Duodenal mucosa (tissue), 2 donors: Measurements from ENCODE around the gene LSM5.

Source experiments
- H3K27ac ChIP-seq: one replicate; pipeline ENCODE4 v1.7.0; 2013; ENCODE audit warnings: low read depth, low read length
- H3K27me3 ChIP-seq, 2 donors: one replicate each; pipeline ENCODE4 v1.7.0; 2013; ENCODE audit warnings: low read length in 2 of 2, control low read depth in 1 of 2; ENCODE audit not compliant: insufficient read depth in 2 of 2, control insufficient read depth in 1 of 2
- H3K36me3 ChIP-seq, 2 donors: one replicate each; pipeline ENCODE4 v1.7.0; 2013; ENCODE audit warnings: low read length in 2 of 2, control low read depth in 1 of 2; ENCODE audit not compliant: insufficient read depth in 2 of 2, control insufficient read depth in 1 of 2
- H3K4me1 ChIP-seq, 2 donors: one replicate each; pipeline ENCODE4 v1.7.0; 2013; ENCODE audit warnings: low read length in 2 of 2, control low read depth in 1 of 2; ENCODE audit not compliant: insufficient read depth in 2 of 2, control insufficient read depth in 1 of 2
- H3K4me3 ChIP-seq, 2 donors: one replicate each; pipeline ENCODE4 v1.7.0; 2013; ENCODE audit warnings: low read length in 2 of 2, low read depth in 1 of 2
- H3K9ac ChIP-seq, 2 donors: one replicate each; pipeline ENCODE4 v1.7.0; 2013; ENCODE audit warnings: low read length in 2 of 2, low read depth in 1 of 2
- H3K9me3 ChIP-seq, 2 donors: one replicate each; pipeline ENCODE4 v1.7.0; 2013; ENCODE audit warnings: low read length in 2 of 2, control low read depth in 1 of 2; ENCODE audit not compliant: control insufficient read depth in 1 of 2

The LSM5 gene

DNA sequence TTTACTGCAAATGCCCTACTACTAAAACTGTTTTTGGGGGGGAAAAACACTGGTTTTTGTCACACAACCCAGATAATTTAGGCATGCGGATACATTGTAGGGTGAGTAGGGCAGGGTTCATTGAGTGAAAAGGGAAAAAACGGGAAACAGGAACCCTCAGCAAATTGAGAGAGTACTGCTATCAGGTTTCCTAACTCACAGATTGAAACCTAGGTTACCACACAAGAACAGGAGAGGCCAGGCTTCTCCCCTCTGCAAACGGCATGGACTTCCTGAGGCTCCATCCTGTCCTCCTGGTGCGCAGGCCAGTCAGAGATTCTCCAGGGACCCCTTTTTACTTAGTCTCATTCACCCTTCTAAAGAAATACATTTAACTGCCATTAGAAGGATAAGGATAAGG is 35.7 kb upstream of the LSM5 start:
- Histone ChIP-seq H3K27ac (no peak overlapping the region), H3K4me1 (peaks cover 0 to 6% of the 10 kb centered on the region in 2 donors), H3K36me3 (peaks cover 0 to 3% of the 10 kb centered on the region in 2 donors), H3K9me3 (no peaks in the 10 kb centered on the region), H3K4me3 (no peak overlapping the region), H3K9ac (no peak overlapping the region), H3K27me3 (no peaks in the 10 kb centered on the region)

DNA sequence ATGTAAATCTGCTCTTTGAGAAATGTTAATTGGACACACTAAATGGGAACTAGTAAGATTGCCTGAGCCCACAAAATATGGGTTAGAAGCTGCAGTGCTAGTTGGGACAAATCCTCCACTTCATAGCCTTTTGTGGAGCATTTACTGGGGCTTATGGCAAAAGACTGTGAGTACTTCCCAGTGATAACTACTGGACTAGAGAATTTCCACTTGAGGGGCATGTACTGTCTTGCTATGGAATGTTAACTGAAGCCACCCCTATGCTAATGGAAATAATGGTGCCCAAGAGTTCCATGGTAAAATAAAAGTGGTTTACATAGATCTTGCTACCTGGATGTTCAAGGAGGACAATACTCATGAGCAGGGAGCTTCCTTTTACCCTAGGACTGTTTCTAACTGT is 34.5 kb upstream of the LSM5 start:
- H3K27me3 ChIP-seq: no peaks in the 10 kb centered on the region
- no peak overlapping the region for H3K27ac ChIP-seq
- H3K4me1 ChIP-seq: peaks cover 0 to 6% of the 10 kb centered on the region in 2 donors
- no peak overlapping the region for H3K4me3 ChIP-seq
- no peak overlapping the region for H3K9ac ChIP-seq
- H3K36me3 ChIP-seq: peaks cover 0 to 7% of the 10 kb centered on the region in 2 donors
- H3K9me3 ChIP-seq: peaks cover 9 to 11% of the 10 kb centered on the region in 2 donors

DNA sequence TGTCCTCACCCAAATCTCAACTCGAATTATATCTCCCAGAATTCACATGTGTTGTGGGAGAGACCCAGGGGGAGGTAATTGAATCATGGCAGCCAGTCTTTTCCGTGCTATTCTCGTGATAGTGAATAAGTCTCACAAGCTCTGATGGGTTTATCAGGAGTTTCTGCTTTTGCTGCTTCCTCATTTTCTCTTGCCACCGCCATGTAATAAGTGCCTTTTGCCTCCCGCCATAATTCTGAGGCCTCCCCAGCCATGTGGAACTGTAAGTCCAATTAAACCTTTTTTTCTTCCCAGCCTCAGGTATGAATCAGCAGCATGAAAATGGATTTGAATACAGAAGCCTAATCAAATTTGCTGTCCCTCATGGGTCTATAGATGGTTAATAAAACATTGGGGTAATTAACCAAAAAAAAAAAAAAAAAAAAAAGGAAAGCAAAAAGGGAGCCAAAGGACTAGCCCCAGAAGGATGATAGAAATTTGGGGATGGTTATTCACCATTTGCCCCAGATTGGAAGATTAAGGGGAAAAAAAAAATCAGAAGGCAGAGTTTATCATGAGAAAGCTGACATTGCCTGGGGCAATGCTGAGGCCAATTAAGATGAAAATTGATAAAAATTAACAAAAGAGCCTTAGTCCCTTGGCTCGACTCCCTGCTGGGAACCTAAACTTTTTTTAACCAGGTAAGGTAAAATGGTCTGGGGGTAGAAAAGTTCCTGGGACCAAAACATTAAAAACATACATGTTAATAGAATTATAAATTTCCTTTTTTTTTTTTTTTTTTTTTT is 32.8 kb upstream of the LSM5 start:
- H3K27ac ChIP-seq: no peak overlapping the region
- H3K4me3 ChIP-seq: no peak overlapping the region
- peaks cover 11 to 12% of the 10 kb centered on the region in 2 donors for H3K9me3 ChIP-seq
- H3K4me1 ChIP-seq: peaks cover 0 to 6% of the 10 kb centered on the region in 2 donors
- H3K9ac ChIP-seq: no peak overlapping the region
- H3K36me3 ChIP-seq: peaks cover 0 to 9% of the 10 kb centered on the region in 2 donors
- H3K27me3 ChIP-seq: no peaks in the 10 kb centered on the region

DNA sequence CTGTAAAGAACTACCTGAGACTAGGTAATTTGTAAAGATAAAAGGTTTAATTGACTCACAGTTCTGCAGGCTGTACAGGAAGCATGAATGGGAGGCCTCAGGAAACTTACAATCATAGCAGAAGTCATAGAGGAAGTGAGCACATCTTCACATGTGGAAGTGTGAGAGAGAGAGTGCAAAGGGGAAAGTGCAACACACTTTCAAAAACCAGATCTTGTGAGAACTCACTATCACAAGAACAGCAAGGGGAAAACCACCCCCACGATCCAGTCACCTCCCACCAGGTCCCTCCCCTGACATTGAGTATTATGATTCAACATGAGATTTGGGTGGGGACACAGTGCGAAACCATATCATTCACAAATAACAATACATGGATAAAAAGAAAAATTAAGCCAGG is 29.6 kb upstream of the LSM5 start:
- H3K4me3 ChIP-seq: no peak overlapping the region
- no peak overlapping the region for H3K27ac ChIP-seq
- H3K4me1 ChIP-seq: peaks cover 12 to 18% of the 10 kb centered on the region in 2 donors
- peaks cover 0 to 8% of the 10 kb centered on the region in 2 donors for H3K36me3 ChIP-seq
- peaks cover 12% of the 10 kb centered on the region in 2 donors for H3K9me3 ChIP-seq
- H3K9ac ChIP-seq: no peak overlapping the region
- H3K27me3 ChIP-seq: no peaks in the 10 kb centered on the region

DNA sequence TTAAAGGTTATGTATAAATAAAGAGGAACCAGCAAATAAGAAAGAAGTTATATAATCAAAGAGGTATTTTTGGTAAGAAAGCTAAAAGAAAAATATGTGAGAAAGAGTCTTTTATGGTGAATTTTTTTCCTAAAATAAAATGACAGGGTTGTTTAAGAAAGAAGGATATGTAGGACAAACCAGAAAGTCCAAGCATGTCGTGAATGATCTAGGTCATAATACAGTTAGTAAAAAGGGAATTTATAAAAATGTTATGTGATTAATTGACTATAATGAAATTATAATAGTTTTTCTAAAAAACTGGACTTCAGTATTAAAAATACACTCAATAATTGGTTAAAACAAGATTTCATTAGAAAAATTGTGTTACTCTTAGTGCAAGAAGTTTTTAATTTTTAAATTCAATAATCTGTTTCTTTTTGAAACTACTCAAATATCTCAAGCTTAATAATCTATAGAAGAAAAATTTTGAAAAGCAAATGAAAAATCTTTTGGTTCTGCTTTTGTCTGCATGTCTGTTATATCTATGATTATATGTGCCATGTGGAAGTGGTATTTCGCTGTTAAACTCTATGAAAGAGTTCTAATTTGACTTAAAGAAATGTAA is 28.5 kb upstream of the LSM5 start:
- peaks cover 12% of the 10 kb centered on the region in 2 donors for H3K9me3 ChIP-seq

DNA sequence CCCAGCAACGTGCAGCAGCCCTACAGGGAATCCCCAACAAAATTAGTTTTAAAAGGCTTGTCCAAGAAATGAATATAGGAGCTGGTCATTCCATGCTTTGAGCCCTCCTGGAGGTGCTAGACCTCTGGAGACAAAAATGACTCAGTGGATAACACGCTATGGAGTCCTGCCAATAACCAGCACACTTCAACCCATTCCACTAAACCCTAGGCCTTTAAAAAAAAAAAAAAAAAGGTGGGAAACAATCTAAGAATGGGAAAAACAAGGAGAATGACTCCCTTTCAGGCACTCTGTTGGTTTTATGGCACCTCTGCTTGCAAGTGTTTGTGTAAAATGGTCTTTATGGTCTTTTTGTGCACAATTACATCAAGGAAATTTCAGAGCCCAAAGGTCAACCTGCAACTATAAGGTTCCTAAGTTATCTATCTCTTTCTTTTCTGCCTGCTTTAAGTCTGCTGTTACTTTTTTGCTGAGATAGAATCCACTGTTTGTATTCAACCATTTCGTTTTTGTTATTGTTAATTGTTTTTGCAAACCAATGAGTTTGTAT is 26.4 kb upstream of the LSM5 start:
- Histone ChIP-seq H3K27me3 (no peaks in the 10 kb centered on the region), H3K4me1 (peaks cover 12 to 18% of the 10 kb centered on the region in 2 donors), H3K27ac (peak overlapping the region; percentile 11), H3K9ac (no peak overlapping the region), H3K36me3 (peaks cover 0 to 8% of the 10 kb centered on the region in 2 donors), H3K9me3 (peaks cover 12% of the 10 kb centered on the region in 2 donors), H3K4me3 (no peak overlapping the region)

More for the DNA sequence above, 28.5 kb upstream of the LSM5 start:
- Histone ChIP-seq H3K27me3 (no peaks in the 10 kb centered on the region), H3K27ac (no peak overlapping the region), H3K36me3 (peaks cover 0 to 8% of the 10 kb centered on the region in 2 donors), H3K4me1 (peaks cover 12 to 18% of the 10 kb centered on the region in 2 donors), H3K9ac (no peak overlapping the region), H3K4me3 (no peak overlapping the region)

DNA sequence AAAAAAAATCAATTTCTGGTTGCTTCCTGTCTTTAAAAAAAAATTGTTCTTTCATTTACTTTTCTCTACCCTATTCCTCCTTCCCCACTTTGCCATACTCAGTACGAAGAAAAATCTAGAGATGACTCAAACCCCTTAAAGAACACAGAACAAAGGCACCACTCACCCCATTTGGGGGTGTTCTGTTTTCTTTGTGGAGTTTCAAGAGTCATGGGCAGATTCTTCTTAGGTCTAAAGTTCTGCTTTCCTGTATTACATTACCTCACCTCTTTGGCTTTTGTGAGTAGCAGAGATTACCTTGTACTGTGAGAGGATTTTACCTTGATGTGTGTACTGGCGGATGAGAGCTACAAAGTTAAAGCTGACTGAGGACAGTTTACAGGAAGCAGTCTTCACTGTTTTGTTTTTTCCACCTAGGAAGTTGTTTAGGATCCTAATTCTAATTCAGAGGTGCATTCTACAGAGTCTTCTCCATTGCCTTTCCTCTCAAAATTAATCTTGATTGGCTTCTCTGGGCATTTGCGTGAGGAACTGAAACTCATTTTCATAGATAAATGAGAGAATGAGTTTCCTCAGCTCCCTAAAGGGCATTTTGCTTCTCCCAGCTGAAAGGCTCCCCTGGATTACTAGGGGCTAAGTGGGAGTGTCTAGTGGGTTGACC is 25.8 kb upstream of the LSM5 start:
- no peak overlapping the region for H3K4me3 ChIP-seq
- peaks cover 12 to 18% of the 10 kb centered on the region in 2 donors for H3K4me1 ChIP-seq
- H3K27me3 ChIP-seq: no peaks in the 10 kb centered on the region
- peaks cover 0 to 8% of the 10 kb centered on the region in 2 donors for H3K36me3 ChIP-seq
- H3K9me3 ChIP-seq: peaks cover 12% of the 10 kb centered on the region in 2 donors
- H3K9ac ChIP-seq: no peak overlapping the region
- H3K27ac ChIP-seq: peak overlapping the region; percentile 11

DNA sequence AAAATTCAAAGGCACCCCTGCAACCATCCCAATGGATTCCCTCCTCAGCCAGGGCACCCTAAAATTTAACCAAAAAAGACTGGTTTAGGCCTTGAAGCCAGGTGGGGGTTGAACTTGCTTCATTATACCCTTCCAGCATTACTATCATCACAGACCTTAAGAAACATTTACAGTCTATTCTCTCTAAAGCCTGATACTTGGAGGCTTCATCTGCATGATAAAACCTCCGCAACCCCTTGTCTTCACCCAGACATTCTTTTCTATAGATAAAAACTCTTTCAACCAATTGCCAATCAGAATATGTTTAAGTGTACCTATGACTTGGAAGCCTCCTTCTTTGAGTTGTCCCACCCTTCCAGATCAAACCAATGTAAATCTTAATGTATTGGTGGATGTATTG is 23.0 kb upstream of the LSM5 start:
- H3K36me3 ChIP-seq: peaks cover 0 to 4% of the 10 kb centered on the region in 2 donors
- peaks cover 0 to 2% of the 10 kb centered on the region in 2 donors for H3K9me3 ChIP-seq
- no peak overlapping the region for H3K4me3 ChIP-seq
- H3K27me3 ChIP-seq: no peaks in the 10 kb centered on the region
- no peak overlapping the region for H3K9ac ChIP-seq
- no peak overlapping the region for H3K27ac ChIP-seq
- H3K4me1 ChIP-seq: peaks cover 12 to 18% of the 10 kb centered on the region in 2 donors

DNA sequence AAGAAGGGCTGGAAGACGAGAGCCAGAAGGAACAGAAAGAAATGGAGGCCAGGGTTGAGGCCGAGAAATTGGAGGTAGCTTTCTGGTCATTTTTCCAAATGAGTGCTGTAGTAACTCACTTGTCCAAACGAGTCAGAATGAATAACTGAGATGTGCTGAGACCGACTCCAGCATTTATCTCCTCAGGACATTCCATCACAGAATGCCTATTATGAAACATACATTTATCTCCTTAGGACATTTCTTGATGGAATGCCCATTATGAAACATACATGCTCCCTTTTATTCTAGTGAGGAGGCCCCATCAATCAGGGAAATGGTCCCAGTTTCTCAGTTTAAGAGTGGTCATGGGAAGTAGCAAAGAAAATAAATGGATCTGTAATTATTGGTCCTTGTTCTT is 21.6 kb upstream of the LSM5 start:
- H3K27ac ChIP-seq: no peak overlapping the region

DNA sequence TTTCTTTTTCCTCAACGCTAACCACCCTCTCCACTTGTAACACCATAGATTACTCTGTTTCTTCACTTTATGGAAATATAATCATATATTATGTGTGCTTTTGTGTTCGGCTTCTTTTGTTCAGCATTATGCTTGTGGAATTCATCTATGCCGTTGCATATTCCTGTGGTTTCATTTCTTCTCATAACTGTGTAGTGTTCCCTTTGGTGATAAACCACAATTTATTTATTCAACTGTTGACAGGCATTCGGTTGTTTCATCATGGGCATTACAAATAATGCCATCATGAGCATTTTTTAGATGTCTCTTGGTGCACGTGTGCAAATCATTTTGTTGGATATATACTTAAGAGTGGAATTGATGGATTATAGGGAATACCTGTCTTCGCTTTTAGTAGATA is 17.2 kb upstream of the LSM5 start:
- H3K9ac ChIP-seq: no peak overlapping the region
- no peak overlapping the region for H3K4me3 ChIP-seq
- no peaks in the 10 kb centered on the region for H3K27me3 ChIP-seq
- no peak overlapping the region for H3K27ac ChIP-seq
- no peaks in the 10 kb centered on the region for H3K9me3 ChIP-seq
- H3K36me3 ChIP-seq: no peaks in the 10 kb centered on the region
- H3K4me1 ChIP-seq: peaks cover 0 to 6% of the 10 kb centered on the region in 2 donors

More for the DNA sequence above, 21.6 kb upstream of the LSM5 start:
- Histone ChIP-seq H3K27me3 (no peaks in the 10 kb centered on the region), H3K9me3 (no peaks in the 10 kb centered on the region), H3K36me3 (no peaks in the 10 kb centered on the region), H3K9ac (no peak overlapping the region), H3K4me1 (peaks cover 10 to 15% of the 10 kb centered on the region in 2 donors), H3K4me3 (no peak overlapping the region)
